Stimulated activated naive CD4-positive, alpha-beta T cell treated with Interleukin-2 at 50 U/mL for 16 hours (primary cell): ENCODE measurements around the gene SLC49A3.

Experiments used
- DNase-seq: peaks from one replicate; lab custom pipeline; 2025; lab: John Stamatoyannopoulos, UW

Gene SLC49A3

GRCh38 chr4:666822-667544 lies 22.0 kb downstream of the SLC49A3 start:
- DNase-seq, result no peak

DNA sequence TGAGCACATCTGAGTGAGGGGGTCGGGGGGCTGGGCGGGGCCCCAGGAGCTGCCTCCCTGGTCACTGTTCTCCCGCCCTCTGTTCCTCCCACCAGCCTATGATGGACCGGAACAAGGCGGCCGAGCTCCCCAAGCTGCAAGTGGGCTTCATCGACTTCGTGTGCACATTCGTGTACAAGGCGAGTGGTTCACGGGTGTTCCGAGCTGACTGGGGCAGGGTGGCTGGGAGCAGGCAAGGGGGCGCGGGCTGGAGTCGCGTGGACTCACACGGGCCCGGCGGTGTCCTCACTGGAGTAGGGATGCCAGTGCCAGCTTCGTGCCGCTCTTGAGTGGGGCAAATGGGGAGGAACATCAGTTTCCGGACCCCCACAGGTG lies 22.5 kb downstream of the SLC49A3 start:
- DNase-seq, result no peak

DNA sequence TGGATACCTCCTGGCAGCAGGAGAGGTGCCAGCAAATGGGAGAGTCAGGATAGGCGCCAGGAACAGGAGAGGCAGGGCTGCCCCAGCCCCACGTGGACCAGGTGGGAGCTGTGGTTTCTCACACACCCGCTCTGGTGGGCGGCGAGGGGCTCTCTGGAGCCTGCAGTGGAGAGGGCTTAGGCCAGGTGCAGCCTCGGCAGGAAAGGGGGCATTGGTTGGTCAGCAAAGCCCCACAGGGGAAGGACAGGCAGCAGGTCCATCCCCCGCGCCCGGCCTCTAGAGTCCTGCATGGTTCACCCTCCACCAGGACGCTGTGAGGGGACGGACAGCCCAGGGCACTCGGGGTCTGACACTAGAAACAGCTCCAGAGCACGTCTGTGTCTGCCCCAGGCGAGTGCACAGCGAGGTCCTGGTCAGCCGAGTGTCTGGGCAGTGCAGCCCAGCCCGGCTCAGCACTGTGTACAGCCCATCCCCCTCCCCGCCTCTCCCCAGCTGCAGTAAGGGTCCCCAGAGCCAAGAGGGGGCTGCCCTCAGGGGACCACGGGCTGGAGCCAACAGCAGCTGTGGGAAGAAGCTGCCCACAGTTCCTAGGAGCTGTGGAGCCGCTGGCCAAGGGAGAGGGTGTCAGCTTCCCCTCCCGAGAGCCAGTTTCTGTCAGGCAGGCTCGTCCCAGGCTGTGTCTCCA lies 23.1 kb downstream of the SLC49A3 start:
- no peak for DNase-seq

- no peak for DNase-seq
These were observed 23.6 kb downstream of the SLC49A3 start for GRCh38 chr4:665381-665750.

DNA sequence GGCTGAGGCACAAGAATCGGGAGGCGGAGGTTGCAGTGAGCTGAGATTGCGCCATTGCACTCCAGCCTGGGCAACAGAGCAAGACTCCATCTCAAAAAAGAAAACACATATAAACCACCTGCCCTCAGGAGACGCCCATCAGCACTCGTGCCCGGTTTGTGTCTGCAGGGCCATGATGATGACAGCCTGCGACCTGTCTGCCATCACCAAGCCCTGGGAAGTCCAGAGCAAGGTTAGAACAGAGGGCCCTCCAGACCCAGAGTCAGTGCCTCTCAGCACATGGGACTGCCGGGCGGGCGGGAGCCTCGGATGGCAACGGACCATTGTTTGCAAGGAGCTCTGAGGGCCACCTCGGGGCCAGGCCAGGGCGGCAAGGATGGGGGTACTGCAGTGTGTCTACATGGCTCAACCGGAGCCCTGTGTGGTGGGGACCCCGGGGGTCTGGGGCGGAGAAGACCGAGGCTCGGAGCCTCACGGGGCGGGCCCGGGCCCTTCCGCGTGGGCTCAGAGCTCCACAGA lies 24.2 kb downstream of the SLC49A3 start:
- DNase-seq, result no peak

DNA sequence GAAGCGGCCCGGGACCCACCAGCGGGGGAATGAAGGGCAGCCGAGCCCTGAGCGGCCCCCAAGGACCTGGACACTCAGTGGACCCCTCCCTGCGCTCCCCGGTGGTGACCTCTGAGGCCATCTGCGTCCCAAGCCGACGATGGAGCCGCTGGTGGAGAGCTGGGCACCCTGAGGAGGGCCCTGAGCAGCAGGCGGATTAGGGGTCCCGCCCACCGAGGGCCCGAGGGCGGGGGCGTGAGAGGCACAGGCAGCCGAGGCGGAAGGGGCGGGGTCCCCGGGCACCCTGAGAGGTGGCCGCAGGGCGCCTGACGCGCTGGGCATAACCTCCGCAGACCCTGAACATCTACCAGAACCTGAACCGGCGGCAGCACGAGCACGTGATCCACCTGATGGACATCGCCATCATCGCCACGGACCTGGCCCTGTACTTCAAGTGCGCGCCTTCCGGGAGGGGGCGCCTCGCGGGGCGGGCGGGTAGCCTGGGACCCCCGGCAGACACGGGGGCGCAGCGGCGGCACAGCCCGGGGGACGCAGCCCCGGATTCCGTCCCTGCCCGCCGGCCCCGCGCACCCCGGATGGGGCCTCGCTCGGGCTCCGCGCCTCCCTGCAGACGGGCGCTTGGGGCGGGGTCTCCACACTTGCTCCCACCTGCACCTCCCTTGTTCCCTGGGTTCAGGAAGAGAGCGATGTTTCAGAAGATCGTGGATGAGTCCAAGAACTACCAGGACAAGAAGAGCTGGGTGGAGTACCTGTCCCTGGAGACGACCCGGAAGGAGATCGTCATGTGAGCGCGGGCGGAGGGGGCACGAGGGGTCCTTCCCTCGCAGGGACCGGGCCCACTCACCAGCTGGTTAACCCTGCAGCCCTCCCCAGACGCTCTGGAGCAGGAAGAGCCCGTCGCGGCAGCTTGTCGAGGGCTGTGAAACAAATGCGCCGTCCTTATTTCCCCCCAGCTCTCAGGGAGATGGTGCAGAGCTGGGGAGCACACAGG lies 25.2 kb downstream of the SLC49A3 start:
- peak; percentile 77 for DNase-seq

- no peak for DNase-seq
These were observed 25.9 kb downstream of the SLC49A3 start for GRCh38 chr4:663046-663437.

DNA sequence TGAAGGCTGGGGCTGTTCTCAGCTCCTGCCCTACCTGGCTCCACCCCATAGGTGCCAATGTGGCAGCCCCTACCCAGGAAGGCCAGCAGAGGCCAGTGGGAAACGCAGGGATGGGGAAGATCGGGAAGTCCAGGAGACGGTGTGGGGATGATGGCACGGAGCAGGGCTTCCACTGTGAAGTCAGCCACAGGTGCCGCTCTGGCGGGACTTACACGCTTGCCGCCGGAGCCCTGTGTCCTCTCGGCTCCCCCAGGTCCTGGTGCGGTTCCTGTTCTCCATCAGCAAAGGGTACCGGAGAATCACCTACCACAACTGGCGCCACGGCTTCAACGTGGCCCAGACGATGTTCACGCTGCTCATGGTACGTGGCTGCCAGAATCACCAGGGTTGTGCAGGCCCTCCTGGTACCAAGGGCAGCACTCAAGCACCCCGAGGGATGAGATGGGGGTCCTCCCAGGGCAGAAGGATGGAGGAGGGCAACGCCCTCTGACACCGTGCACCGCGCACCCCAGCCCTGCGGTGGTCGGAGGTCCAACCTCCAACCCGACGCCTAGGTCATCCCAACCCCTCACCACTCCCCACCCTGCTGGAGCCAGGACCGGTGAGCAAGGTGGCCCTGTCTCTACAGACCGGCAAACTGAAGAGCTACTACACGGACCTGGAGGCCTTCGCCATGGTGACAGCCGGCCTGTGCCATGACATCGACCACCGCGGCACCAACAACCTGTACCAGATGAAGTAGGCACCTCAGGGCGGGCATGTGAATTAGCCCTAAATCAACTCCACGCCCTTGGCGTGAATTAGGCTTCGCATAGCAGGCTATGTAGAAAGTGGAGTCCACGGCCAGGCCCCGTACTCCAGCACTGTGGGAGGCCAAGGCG lies 26.8 kb downstream of the SLC49A3 start:
- no peak for DNase-seq

DNA sequence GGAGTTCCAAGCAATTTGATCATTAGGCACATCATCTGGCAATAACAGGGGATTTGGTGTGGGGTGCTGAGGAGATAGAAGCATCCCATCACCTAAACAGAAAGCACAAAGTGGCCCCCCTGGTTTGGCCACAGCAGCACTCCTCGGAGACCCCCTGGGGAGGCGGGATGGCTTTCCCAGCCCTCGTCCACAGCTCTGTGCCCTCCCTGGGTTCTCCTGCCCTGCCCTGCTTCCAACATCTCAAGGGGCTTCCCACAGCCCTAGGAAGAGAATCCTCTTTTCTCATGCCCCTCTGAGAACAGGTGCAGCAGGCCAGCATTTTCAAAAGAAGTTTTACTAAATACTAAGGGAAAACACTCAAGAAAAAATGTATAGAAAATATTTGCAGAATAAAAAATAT lies 27.7 kb downstream of the SLC49A3 start:
- DNase-seq, result no peak

DNA sequence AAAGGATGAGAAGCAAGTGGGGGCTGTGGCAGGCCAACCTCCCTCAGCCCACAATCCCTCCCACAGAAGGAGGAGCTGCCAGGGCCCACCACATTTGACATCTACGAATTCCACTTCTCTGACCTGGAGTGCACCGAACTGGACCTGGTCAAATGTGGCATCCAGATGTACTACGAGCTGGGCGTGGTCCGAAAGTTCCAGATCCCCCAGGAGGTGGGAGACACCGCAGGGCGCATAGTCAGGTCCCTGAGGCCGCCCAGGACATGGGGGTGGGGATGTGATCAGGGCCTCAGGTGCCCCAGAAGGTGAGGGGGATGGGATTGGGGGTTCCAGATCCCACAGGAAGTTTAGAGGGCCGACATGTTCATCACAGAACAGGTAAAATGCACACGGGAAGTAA lies 28.6 kb downstream of the SLC49A3 start:
- no peak for DNase-seq

- DNase-seq, result no peak
These were observed 29.1 kb downstream of the SLC49A3 start for GRCh38 chr4:659851-660250.

DNA sequence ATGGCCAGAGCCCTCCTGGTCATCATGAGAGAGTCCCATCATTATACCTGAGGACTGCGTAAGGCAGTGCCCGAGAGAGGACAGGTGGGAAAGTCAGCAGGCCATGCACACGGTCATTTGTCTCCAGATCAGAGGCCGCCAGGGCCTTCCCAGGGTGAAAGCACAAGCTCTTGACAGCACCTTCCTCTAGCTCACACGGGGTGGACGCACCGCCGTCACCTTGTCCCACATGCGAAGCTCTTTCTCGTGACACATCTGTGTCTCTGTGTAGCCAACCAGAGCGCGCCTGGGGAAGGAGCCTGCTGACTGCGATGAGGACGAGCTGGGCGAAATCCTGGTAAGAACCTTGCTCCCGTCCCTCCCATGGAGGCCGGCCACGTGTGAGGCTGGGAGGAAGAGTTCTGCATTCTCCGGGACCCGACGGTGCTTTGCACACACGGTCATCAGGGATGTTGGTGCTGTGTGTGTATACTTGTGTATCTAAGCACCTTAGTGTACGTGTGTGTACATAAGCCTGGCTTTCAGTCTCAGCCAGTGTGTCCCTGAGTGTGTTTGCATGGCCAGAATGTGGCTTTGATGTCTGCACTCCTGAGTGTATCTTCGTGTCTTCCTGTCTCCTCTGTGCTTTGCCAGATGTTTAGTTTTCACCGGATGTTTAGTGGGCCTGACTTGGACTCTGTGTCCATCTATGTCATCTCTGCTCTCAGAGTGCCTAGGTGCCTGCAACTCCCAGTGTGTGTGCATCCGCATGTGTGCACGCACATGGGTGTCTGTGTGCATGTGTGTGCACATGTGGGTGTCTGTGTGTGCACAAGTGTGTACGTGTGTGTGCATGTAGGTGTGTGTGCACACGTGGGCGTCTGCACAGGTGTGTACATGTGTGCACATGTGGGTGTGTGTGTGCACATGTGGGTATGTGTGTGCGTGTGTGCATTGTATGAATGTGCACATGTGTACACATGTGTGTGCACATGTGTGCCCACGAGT lies 30.0 kb downstream of the SLC49A3 start:
- no peak for DNase-seq

DNA sequence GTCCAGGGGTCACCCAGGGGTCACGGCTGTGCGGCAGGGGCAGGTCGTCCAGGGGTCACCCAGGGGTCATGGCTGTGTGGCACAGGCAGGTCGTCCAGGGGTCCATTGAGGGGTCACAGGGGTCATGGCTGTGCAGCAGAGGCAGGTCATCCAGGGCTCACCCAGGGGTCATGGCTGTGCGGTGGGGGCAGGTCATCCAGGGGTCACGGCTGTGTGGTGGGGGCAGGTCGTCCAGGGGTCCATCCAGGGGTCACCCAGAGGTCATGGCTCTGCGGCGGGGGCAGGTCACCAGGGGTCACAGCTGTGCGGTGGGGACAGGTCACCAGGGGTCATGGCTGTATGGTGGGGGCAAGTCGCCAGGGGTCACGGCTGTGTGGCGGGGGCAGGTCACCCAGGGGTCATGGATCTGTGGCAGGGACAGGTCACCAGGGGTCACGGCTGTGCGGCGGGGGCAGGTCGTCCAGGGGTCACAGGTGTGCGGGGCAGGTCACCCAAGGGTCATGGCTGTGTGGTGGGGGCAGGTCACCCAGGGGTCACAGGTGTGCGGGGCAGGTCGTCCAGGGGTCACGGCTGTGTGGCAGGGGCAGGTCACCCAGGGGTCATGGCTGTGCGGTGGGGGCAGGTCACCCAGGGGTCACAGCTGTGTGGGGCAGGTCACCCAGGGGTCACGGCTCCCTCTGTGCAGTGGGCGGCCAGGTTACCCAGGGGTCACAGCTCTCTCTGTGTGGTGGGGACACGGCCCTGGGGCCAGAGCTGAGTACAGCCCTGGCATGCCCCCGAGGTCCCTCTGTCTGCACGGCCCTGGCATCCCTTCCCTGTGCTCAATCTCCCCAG lies 30.9 kb downstream of the SLC49A3 start:
- DNase-seq, result no peak

DNA sequence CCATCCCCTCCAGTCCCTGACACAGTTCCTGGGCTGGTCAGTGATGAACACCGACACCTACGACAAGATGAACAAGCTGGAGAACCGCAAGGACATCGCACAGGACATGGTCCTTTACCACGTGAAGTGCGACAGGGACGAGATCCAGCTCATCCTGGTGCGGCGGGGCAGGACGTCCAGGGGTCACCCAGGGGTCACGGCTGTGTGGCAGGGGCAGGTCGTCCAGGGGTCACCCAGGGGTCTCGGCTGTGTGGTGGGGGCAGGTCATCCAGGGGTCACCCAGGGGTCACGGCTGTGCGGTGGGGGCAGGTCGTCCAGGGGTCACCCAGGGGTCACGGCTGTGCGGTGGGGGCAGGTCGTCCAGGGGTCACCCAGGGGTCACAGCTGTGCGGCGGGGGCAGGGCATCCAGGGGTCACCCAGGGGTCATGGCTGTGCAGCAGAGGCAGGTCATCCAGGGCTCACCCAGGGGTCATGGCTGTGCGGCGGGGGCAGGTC lies 31.6 kb downstream of the SLC49A3 start:
- no peak for DNase-seq

GRCh38 chr4:656436-657337 lies 32.3 kb downstream of the SLC49A3 start:
- DNase-seq, result no peak

- no peak for DNase-seq
These were observed 33.3 kb downstream of the SLC49A3 start for GRCh38 chr4:655464-656151.

GRCh38 chr4:654871-655463 lies 34.0 kb downstream of the SLC49A3 start:
- no peak for DNase-seq
